Stimulated activated CD4-positive, alpha-beta T cell treated with anti-CD3 and anti-CD28 coated beads, Interleukin-12 subunit alpha, Interleukin-12 subunit beta, amount 100 ng/mL, for 24 hours (primary cell): Measurements from ENCODE around the gene FERMT1.
"Not testable (repeated sequence)": the region's sequence is repeated elsewhere in the genome, so short reads cannot be mapped to it uniquely, and the experiment has no call there.

ENCODE experiments used
- DNase-seq, 2 experiments: peaks; one replicate each; pipeline ENCODE4 v3.0.0-alpha.2; 2020; ENCODE audit warnings: low read depth in 2 of 2

Gene FERMT1

DNA sequence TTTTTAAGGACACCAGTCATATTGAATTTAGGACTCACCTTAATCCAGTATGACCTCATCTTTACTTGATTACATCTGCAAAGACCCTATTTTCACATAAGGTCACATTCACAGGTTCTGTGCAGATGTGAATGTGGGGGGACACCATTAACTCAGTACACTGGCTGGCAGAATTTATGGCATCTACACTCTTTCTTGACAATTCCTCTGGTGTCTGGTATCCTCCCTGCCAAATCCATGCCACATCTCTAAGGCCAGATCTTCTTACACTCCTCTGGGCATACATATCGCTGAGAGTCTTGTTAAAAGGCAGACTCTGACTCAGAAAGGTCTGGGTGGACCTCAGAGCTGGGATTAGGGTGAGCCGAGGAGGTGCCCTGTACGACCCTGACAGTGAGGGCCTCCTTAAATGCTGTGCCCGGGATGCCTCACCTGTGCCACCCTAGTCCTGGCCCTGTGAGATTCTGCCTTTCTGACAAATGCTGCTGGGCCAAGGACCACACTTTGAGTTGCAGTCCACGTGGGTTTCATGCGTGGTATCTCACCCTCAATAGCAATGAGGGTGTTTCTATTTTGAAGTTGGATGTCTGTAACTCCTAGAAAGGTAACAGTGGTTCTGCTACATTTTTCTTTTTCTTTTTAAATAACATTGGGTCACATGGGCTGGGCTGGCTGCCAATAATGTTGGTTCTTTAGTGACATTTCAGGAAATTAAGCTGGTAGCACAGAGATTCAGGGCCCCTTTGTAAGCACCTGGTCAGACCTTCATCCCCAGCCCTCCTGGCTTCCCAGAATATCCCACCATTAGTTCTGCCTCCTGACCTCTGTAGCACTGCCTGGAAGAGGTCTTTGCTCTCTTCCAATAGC lies 51.8 kb downstream of the FERMT1 start:
- no peak for DNase-seq

GRCh38 chr20:6069669-6070068 lies 53.2 kb downstream of the FERMT1 start:
- no peak for DNase-seq

DNA sequence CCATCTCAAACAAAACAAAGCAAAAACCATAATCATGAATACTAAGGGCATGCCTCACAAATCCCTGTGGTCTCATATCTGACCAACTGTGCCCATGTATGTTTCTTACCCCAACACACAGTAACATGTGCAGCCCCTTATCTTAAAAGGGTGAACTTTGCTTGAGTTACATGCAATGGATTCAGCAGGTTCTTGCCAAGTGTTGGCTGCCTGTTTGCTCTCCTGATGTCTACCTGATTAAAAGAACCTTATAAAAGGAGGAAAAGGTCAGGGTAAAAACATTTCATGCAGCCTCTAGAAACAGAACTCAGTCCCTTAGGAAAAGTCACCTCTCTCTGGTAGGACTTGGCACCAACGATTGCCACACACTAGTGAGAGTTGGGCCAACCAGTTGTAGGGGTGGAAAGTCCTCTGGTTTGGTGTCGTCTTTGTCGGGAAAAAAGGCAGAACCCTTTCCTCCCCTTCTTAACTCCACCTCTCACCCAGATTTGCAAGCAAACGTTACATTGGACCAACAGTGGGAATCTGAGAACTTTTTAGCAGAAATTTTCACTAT lies 55.0 kb downstream of the FERMT1 start:
- no peak for DNase-seq

GRCh38 chr20:6066582-6066981 lies 56.2 kb downstream of the FERMT1 start:
- DNase-seq = no peak

- DNase-seq = no peak
Observed at GRCh38 chr20:6061544-6061943, 61.3 kb downstream of the FERMT1 start.

DNA sequence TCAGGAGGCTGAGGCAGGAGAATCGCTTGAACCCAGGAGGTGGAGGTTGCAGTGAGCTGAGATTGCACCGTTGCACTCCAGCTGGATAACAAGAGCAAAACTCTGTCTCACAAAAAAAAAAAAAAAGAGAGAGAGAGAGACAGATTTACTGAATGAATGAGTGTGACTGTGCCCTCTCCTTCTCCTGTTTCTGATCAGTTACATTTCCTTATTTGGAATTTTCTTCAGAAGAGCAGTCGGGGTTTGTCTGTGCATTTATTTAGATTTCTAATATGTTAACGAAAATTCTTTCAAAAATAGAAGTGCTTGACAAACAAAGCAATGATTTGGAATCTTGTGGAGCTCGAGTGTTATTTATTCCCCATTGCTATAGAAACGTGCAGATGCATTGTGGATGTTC lies 62.6 kb downstream of the FERMT1 start:
- DNase-seq = no peak

DNA sequence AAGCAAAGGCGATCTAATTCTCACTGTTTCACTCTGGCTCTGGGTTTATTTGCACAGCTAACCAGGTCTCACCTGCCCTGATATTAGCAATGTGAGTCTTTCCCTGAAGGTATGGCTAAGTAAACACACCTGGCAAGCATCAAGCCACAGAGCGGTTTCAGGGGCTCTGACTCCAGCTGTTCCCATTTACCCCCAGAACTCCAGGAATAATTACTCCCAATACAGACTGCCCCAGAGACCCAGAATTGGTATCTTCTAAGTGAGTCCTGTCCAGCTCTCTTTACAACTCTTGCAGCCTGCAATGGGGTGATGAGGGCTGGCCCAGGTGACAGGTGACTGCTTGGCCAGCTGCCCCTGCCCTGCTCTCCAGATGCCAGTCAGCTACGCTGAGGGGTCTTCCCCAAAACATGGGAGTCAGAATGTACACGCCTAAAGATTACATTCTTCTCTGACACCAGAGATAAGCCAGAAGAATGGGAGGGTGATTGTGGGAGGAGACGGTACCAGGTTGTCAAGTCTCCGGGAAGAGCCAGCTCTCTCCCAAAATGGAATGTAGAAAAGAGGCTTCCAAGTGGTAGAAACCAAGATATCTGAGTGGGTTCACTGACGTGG lies 64.0 kb downstream of the FERMT1 start:
- no peak for DNase-seq

DNA sequence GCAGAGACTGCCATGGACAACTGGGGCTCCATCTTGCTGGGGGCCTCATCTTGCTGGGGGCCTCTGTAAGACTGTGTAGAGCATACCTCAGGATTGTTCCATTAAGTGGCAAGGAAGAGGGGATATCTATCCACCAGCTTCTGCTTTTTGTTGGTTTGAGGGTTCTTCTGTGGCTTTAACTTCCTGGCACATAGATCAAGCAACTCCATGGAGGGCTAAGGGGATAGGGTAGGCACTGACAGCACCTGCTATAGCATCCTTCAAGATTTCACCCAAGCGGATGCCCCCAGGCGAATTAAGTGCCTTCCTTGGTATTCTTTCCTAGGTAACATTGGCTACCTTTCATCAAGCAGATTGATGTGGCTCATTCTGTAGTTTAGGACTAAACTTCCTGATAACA lies 65.1 kb downstream of the FERMT1 start:
- no peak for DNase-seq

- DNase-seq = no peak
Observed at GRCh38 chr20:6057139-6057538, 65.7 kb downstream of the FERMT1 start.

- no peak for DNase-seq
Observed at GRCh38 chr20:6055981-6056569, 66.8 kb downstream of the FERMT1 start.

- no peak for DNase-seq
Observed at GRCh38 chr20:6055161-6055783, 67.6 kb downstream of the FERMT1 start.

DNA sequence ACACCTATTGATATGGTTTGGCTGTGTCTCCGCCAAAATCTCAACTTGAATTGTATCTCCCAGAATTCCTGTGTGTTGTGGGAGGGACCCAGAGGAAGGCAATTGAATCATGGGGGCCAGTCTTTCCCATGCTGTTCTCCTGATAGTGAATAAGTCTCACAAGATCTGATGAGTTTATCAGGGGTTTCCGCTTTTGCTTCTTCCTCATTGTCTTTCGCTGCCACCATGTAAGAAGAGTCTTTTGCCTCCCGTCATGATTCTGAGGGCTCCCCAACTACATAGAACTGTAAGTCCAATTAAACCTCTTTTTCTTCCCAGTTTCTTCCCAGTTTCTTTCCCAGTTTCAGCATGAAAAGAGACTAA lies 68.2 kb downstream of the FERMT1 start:
- DNase-seq = not testable (repeated sequence)

DNA sequence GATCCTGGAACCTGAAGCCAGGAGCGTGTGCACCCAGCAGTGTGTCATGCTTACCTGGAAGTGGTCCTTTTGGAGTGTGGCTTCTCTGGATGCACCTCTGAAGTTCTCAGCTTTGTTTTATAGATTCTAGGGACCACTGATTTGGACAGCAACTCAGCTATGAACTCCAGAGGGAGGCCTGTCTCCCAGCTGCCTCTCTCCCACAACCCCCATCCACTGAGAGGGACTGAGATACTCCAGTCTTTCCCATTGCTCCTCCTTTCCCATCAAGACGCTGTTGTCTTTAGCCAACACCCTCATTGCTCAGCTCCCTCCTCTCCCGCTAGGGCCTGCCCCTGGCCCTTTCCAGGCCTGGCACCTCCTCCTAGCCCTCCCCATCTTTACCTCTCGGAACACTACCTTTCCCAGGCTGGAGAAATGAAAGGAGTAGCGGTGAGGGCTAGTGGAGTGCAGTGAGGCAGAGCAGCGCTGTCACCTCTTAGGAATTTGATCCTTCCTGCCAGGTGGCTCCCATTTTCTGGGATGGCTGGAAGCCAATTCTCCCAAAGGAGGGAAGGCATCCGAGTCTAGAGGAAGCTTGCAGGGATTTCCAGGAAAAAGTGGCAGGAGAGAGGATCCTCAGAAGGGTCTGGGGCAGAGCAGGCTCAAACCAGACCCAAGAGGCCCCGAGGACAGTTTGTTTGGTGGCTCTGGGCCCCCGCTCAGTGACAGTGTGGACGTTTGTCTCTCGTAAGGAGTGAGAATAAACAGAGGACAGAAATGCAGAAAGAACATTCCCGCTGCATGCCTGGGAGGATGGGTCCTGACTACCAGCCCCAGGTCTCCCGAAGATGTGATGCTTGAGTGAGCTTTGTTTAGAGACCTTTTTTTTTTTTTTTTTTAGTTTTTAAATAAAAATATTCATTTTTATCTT lies 68.8 kb downstream of the FERMT1 start, which contains the start of gene LRRN4:
Gene LRRN4 (minus strand): TSS at position 285 of the 913 bp plus-strand sequence. CDS start 1,261 bp downstream, outside the sequence.
- no peak for DNase-seq

- DNase-seq = no peak
Observed at GRCh38 chr20:6053064-6053775, 69.6 kb downstream of the FERMT1 start.

DNA sequence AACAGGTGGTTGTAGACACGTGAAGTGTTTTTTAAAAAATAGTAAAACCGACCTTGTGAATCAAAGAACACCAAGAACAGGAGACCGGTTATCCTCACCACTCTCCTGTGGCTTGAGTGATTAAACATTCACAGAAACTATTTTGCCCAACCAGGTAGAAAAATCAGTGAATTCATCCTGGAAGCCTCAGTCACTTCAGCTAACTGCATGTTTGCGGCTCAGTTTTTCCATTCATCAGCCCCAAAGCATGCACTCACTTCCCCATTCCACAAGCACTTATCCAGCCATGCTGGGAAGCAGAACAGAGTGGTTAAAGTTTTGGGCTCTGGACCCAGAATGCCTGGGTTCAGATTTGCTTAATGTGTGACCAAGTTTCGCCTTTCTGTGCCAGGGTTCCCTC lies 71.3 kb downstream of the FERMT1 start:
- DNase-seq = no peak

GRCh38 chr20:6048391-6048790 lies 74.4 kb downstream of the FERMT1 start:
- DNase-seq = no peak

DNA sequence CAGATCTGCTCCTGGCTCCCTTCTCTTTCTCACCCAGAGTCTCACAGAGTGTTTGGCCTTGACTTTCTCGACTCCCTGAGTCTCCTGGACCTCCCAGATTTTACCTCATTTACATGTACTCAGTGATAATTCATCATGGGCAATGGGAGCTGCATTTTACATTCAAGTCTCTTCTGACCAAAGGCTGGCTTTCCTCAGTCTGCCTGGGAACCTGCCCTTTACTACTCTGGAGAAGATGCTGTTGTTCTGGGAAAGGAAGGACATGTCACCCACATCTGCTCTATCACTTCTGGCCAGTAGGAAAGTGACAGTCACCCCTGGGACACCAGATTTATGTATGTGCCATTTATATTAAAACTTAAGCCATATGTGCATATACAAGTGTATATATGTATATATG lies 76.4 kb downstream of the FERMT1 start:
- DNase-seq = no peak

DNA sequence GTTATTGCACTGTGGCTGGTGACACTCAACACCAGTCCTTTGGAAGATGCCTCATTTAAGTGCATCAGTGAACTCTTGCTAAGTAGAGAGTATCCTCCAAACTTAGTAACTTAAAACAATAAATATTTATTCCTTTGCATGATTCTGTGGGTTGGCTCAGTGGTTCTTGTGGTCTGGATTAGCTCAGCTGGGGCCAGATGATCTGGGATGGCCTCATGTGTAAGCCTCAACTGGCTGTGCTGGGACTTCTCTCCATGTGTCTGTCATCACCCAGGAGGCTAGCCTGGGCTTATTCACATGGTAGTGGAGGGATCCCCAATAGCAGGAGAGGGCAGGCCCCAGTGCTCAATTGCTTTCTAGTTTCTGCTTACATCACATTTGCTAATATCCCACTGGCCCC lies 77.3 kb downstream of the FERMT1 start:
- DNase-seq = no peak

DNA sequence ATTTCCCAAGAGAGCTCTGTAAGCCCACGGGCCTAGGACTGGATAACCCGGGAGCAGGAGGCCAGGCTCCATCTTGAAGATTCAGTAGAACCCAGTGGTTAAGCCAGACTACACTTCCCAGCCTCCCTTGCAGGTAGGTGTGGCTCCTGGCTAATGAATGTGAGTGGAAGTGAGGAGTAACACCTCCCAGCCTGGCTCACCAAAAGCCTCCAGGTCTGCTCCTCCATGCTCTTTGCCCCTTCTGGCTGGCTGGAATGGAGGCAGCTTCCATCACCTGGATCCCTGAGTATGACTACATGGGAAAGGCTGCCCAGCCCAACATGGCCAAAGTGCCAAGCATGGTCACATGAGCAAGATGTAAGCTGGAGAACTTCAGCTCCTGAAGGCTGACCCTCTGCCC lies 78.7 kb downstream of the FERMT1 start:
- DNase-seq = no peak

- DNase-seq = no peak
Observed at GRCh38 chr20:6041808-6042265, 81.0 kb downstream of the FERMT1 start.
